Measurements from ENCODE around the gene CLC.

DNA sequence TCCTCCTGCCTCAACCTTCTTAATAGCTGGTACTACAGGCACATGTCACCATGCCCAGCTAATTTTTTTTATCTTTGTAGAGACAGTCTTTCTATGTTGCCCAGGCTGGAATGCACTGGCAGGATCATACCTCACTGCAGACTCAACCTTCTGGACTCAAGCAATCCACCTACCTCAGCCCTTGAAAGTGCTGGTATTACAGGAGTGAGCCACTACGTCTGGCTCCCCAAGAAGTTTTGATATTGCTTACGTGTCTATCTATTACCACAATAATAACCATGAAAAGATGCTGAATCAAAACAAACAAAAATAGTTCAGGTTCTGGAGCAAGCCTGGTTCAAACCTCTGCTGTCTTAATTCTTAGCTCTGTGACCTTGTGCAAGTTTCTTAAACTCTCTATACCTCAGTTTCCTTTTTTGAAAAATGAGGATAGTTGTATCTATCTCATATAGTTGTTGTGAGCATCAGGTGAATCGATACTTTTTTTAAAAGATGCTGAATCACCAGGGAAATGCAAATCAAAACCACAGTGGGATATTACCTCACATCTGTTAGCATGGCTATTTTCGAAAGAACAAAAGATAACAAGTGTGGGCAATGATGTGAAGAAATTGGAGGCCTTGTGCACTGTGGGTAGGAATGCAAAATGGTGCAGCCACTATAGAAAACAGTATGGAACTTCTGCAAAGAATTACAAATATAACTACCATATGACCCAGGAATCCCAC lies 21.8 kb upstream of the CLC start:
- TF ChIP-seq, protein P1, sequence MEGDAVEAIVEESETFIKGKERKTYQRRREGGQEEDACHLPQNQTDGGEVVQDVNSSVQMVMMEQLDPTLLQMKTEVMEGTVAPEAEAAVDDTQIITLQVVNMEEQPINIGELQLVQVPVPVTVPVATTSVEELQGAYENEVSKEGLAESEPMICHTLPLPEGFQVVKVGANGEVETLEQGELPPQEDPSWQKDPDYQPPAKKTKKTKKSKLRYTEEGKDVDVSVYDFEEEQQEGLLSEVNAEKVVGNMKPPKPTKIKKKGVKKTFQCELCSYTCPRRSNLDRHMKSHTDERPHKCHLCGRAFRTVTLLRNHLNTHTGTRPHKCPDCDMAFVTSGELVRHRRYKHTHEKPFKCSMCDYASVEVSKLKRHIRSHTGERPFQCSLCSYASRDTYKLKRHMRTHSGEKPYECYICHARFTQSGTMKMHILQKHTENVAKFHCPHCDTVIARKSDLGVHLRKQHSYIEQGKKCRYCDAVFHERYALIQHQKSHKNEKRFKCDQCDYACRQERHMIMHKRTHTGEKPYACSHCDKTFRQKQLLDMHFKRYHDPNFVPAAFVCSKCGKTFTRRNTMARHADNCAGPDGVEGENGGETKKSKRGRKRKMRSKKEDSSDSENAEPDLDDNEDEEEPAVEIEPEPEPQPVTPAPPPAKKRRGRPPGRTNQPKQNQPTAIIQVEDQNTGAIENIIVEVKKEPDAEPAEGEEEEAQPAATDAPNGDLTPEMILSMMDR (IDR thresholded peaks at IDR 0.05) = no peak
- TF ChIP-seq POLR2A (IDR thresholded peaks at IDR 0.05) = no peak
- no peak for TF ChIP-seq EP300 (IDR thresholded peaks at IDR 0.05)
- TF ChIP-seq POLR2AphosphoS5 (IDR thresholded peaks at IDR 0.05) = no peak

Measured in gastroesophageal sphincter (tissue), 3 donors.